GM12878 (cell line): Measurements from ENCODE around the gene SIRT5. TPM values are rescaled to one million over a fixed set of nuclear protein-coding genes. Genes with fewer than 3 reads are reported as not detected.

ENCODE experiments used
- ATAC-seq: fragments of 200-7000 bp; cut with Tn5 transposase; 3 replicates; pipeline ENCODE4 v1.9.1; 2020; ENCODE audit warnings: mild to moderate bottlenecking, moderate library complexity
- BruUV-seq: library from RNA; stranded (reverse); fragments of 400-500 nt; replicated peaks from 2 replicates; lab custom pipeline; 2021; lab: Mats Ljungman, UMichigan
- CTCF ChIA-PET: fragments of 300-600 bp; sonication (Branson Sonifier 250); formaldehyde crosslinking; extraction: SDS; loops from one replicate; lab custom pipeline; 2021; ENCODE audit warnings: inconsistent platforms; lab: Yijun Ruan, JAX
- POLR2A ChIA-PET: fragments of 350-600 bp; formaldehyde crosslinking; extraction: SDS; loops from one replicate; lab custom pipeline; 2021; ENCODE audit warnings: inconsistent platforms; lab: Charles Lee
- RAD21 ChIA-PET: fragments of 300-600 bp; sonication (Branson Sonifier 250); formaldehyde crosslinking; loops from one replicate; lab custom pipeline; 2023; ENCODE audit warnings: antibody characterized with exemption; ENCODE audit not compliant: unreplicated experiment; lab: Charles Lee
- SMC1A ChIA-PET: fragments of 300-600 bp; sonication (Branson Sonifier 250); formaldehyde crosslinking; loops from one replicate; lab custom pipeline; 2023; ENCODE audit not compliant: unreplicated experiment, uncharacterized antibody; lab: Charles Lee
- DNase-seq: peaks from one replicate; pipeline ENCODE4 v3.0.0-alpha.2; 2011; ENCODE audit warnings: low read depth, low spot score
- FAIRE-seq: peaks from 3 replicates; lab custom pipeline; 2011; peaks lifted over from hg19 to GRCh38; lab: Jason Lieb, UNC
- H2AFZ ChIP-seq: 2 replicates; pipeline ENCODE4 v1.6.0; 2011; ENCODE audit warnings: low read depth, low read length, control low read depth; ENCODE audit not compliant: control insufficient read depth
- H3K27ac ChIP-seq: 2 replicates; pipeline ENCODE4 v1.5.1; 2011; ENCODE audit warnings: control low read depth; ENCODE audit not compliant: control insufficient read depth, insufficient read depth
- H3K27me3 ChIP-seq, 2 experiments: replicated peaks in 1 of 2; 2 replicates each; pipeline versions ENCODE4 v1.6.0 to v1.6.1; 2011; ENCODE audit warnings: low read length in 1 of 2; ENCODE audit not compliant: control insufficient read depth in 2 of 2, insufficient read depth in 2 of 2
- H3K36me3 ChIP-seq, 2 experiments: 2 replicates each; pipeline ENCODE4 v1.5.1; 2011; ENCODE audit warnings: low read length in 1 of 2; ENCODE audit not compliant: control insufficient read depth in 2 of 2, insufficient read depth in 2 of 2
- H3K4me1 ChIP-seq: 2 replicates; pipeline ENCODE4 v1.6.1; 2011; ENCODE audit warnings: mild to moderate bottlenecking, low read length, moderate library complexity, mixed read lengths; ENCODE audit not compliant: control insufficient read depth, insufficient read depth
- H3K4me2 ChIP-seq: 2 replicates; pipeline ENCODE4 v1.6.0; 2011; ENCODE audit warnings: control low read depth; ENCODE audit not compliant: control insufficient read depth, insufficient read depth
- H3K4me3 ChIP-seq: fragments of 200-600 bp; sonication (generic); 2 replicates; pipeline ENCODE4 v1.5.1; 2016
- H3K79me2 ChIP-seq: 2 replicates; pipeline ENCODE4 v1.6.0; 2011; ENCODE audit warnings: low read length; ENCODE audit not compliant: control insufficient read depth, insufficient read depth
- H3K9ac ChIP-seq: 2 replicates; pipeline ENCODE4 v1.8.0; 2011; ENCODE audit warnings: low read length, control low read depth, mixed read lengths; ENCODE audit not compliant: control insufficient read depth, insufficient read depth
- H3K9me3 ChIP-seq: replicated peaks from 3 replicates; pipeline ENCODE4 v1.5.1; 2011; ENCODE audit warnings: mild to moderate bottlenecking, low read length; ENCODE audit not compliant: control insufficient read depth, insufficient read depth
- H4K20me1 ChIP-seq: 2 replicates; pipeline ENCODE4 v1.6.0; 2011; ENCODE audit not compliant: control insufficient read depth, insufficient read depth
- BMI1 ChIP-seq: fragments of 450-650 bp; IDR thresholded peaks from 2 replicates; pipeline ENCODE4 v1.6.1; 2016; ENCODE audit warnings: mild to moderate bottlenecking, moderate library complexity, borderline replicate concordance
- CTCF ChIP-seq, 3 experiments: IDR thresholded peaks in 2 of 3; conservative IDR thresholded peaks in 1 of 3; 2 replicates each; pipeline ENCODE4 v1.5.1; 2011; ENCODE audit warnings: low read depth in 3 of 3, low read length in 3 of 3, mild to moderate bottlenecking in 3 of 3, control low read depth in 2 of 3, moderate library complexity in 2 of 3, inconsistent platforms in 1 of 3, mixed read lengths in 1 of 3; ENCODE audit not compliant: control insufficient read depth in 2 of 3, insufficient read depth in 1 of 3; ENCODE audit errors: extremely low read depth in 1 of 3
- EED ChIP-seq: sonication (generic); IDR thresholded peaks from 2 replicates; pipeline ENCODE4 v1.6.1; 2016; ENCODE audit warnings: antibody characterized with exemption, low read depth
- ETV6 ChIP-seq, 2 experiments: fragments of 450-650 bp in 1 of 2; IDR thresholded peaks in 1 of 2; conservative IDR thresholded peaks in 1 of 2; 2 replicates each; pipeline ENCODE4 v1.6.1; 2014; ENCODE audit warnings: antibody characterized with exemption in 1 of 2, borderline replicate concordance in 1 of 2, low read depth in 1 of 2, mild to moderate bottlenecking in 1 of 2, moderate library complexity in 1 of 2
- NR2C1 ChIP-seq: fragments of 450-650 bp; IDR thresholded peaks from 2 replicates; pipeline ENCODE4 v1.6.1; 2017; ENCODE audit warnings: antibody characterized with exemption, mild to moderate bottlenecking, moderate library complexity
- PML ChIP-seq: IDR thresholded peaks from 2 replicates; pipeline ENCODE4 v1.6.1; 2012; ENCODE audit warnings: low read length, inconsistent platforms
- RAD21 ChIP-seq: IDR thresholded peaks from 2 replicates; pipeline ENCODE4 v1.6.1; 2011; ENCODE audit warnings: mild to moderate bottlenecking, low read depth, low read length, moderate library complexity; ENCODE audit not compliant: insufficient read depth
- SMAD5 ChIP-seq: IDR thresholded peaks from 2 replicates; pipeline ENCODE4 v1.6.1; 2016; ENCODE audit warnings: antibody characterized with exemption, low read depth
- TARDBP ChIP-seq: IDR thresholded peaks from 2 replicates; pipeline ENCODE4 v1.6.1; 2016; ENCODE audit warnings: borderline replicate concordance
- TCF3 ChIP-seq: IDR thresholded peaks from 2 replicates; pipeline ENCODE4 v1.6.1; 2012; ENCODE audit warnings: low read depth, mild to moderate bottlenecking, low read length, borderline replicate concordance; ENCODE audit not compliant: insufficient read depth
- WGBS: methylation state at CpG from one replicate; pipeline ENCODE4 v1.1.6; 2016; ENCODE audit warnings: low lambda C conversion rate; ENCODE audit not compliant: insufficient replicate concordance, insufficient coverage; ENCODE audit errors: missing lambda C conversion rate; 5-methylcytosine and 5-hydroxymethylcytosine counted together
- in situ Hi-C: fragments of 300-500 bp; cut with MboI; formaldehyde crosslinking; loops from 9 replicates; pipeline ENCODE4 v1.14.3; 2018; ENCODE audit warnings: mixed read lengths
- intact Hi-C: fragments of 100-400 bp; cut with micrococcal nuclease; formaldehyde crosslinking; loops from one replicate; pipeline ENCODE4 v1.14.2; 2022; ENCODE audit not compliant: unreplicated experiment
- polyA plus RNA-seq, 11 experiments: library from polyadenylated mRNA; depleted of rRNA in 4 of 11; unstranded in 6 of 11; stranded (reverse) in 5 of 11; fragments of >200 nt; fragmentation: Nextera tagmentation in 4 of 11; fragmentation: Illumina TruSeq in 1 of 11; extraction: Ambion mirVana in 4 of 11; extraction: Trizol in 1 of 11; gene quantifications; 1 replicate in 1 of 11; 2 replicates in 10 of 11; pipeline versions ENCODE4 v1.2.1 to v1.2.3, GENCODE V29; 2011 to 2016; ENCODE audit warnings: inconsistent platforms in 2 of 11, missing spikeins in 2 of 11, low read depth in 1 of 11
- total RNA-seq, 4 experiments: library from RNA; depleted of rRNA in 3 of 4; stranded (reverse); fragments of >200 nt in 3 of 4; fragmentation: Illumina TruSeq in 1 of 4; extraction: Trizol in 1 of 4; gene quantifications; 2 replicates each; pipeline versions ENCODE4 v1.2.1 to v1.2.3, GENCODE V29; 2013 to 2021
- TF ChIP-seq, protein P1 (sequence below): fragments of 450-650 bp; IDR thresholded peaks from 2 replicates; pipeline ENCODE4 v1.6.1; 2014; ENCODE audit warnings: mild to moderate bottlenecking
- TF ChIP-seq, protein P2 (sequence below): fragments of 450-650 bp; IDR thresholded peaks from 2 replicates; pipeline ENCODE4 v1.6.1; 2017; ENCODE audit warnings: borderline replicate concordance
- TF ChIP-seq, protein P3 (sequence below): fragments of 450-650 bp; formaldehyde crosslinking; IDR thresholded peaks from 2 replicates; pipeline ENCODE4 v1.4.0; 2020; ENCODE audit warnings: mild to moderate bottlenecking, moderate library complexity

The SIRT5 gene
- total and polyA plus RNA-seq, 10 of the 15 experiments (the other 5 are each of a cell fraction or from before 2014, with no cell fraction given), result 1.7 to 12.4 (median 10.0) TPM

DNA sequence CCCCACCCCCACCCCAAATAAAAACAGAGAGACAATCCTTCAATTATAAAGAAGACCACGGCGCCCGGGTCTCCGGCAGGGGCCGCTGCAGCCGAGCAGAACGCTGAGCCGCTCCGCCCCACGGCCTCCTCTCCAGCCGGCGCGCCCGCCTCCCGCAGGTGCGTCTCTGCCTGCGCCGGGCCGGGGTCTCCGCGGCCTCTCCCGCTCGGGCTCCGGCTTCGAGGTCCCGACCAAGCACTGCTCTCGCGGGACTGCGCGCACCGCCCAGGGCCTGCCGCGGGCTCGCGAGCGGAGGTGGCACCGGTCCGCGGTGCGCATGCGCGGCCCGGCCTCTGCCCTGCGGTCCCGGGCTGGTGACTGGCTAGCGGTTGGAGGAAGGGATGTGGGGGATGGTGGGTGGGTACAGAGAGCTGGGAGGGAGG is 241 bp upstream of the SIRT5 start (continued):
- TF ChIP-seq, protein P1, sequence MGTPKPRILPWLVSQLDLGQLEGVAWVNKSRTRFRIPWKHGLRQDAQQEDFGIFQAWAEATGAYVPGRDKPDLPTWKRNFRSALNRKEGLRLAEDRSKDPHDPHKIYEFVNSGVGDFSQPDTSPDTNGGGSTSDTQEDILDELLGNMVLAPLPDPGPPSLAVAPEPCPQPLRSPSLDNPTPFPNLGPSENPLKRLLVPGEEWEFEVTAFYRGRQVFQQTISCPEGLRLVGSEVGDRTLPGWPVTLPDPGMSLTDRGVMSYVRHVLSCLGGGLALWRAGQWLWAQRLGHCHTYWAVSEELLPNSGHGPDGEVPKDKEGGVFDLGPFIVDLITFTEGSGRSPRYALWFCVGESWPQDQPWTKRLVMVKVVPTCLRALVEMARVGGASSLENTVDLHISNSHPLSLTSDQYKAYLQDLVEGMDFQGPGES, result peak; percentile 55; the same call in 1 of the 2 replicates
- TF ChIP-seq SMAD5 (0 out of 2 replicates have a peak, but pooled peaks have one; percentile 8), EED (no peak), TCF3 (peak; percentile 41; the same call in 1 of the 2 replicates), NR2C1 (0 out of 2 replicates have a peak, but pooled peaks have one; percentile 29)

- ChIA-PET SMC1A (interaction anchor here (0.6 to 3.1 kb wide), 34 partner anchors 12 to 380 kb away, joined by 3 to 30 read pairs (median 5); partner anchors contain the start of gene NOL7), POLR2A (interaction anchor here (0.5 to 2.3 kb wide), 11 partner anchors 39 to 238 kb away, joined by 4 to 11 read pairs (median 6); partner anchors contain the start of genes GFOD1 and NOL7), CTCF (interaction anchor here (0.5 to 3.7 kb wide), 55 partner anchors 9 to 663 kb away, joined by 3 to 52 read pairs (median 6); partner anchors contain the start of genes GFOD1, MCUR1, NOL7 and TBC1D7), RAD21 (interaction anchor here (0.5 to 3.1 kb wide), 41 partner anchors 12 to 381 kb away, joined by 3 to 42 read pairs (median 5); partner anchors contain the start of genes GFOD1, NOL7 and TBC1D7)
- H3K36me3 ChIP-seq, result no peaks in the 10 kb centered on the region
- no peaks in the 10 kb centered on the region for H3K27me3 ChIP-seq
- BruUV-seq, result no TSS peak
- peak overlapping the region; percentile 93; the same call in 1 of the 2 replicates for H3K4me3 ChIP-seq
- H3K27ac ChIP-seq, result peak overlapping the region; percentile 96; the same call in 1 of the 2 replicates
- ATAC-seq (no peak), DNase-seq (no peak), FAIRE-seq (no peak)
- 33% methylated on average over 3 of the region's 3 CpGs for WGBS
- peaks cover 4% of the 10 kb centered on the region for H3K4me1 ChIP-seq
- H3K9ac ChIP-seq, result peak overlapping the region; percentile 92
- no peaks in the 10 kb centered on the region for H4K20me1 ChIP-seq
- peaks cover 8% of the 10 kb centered on the region for H3K79me2 ChIP-seq
- in situ Hi-C loops (no loop called here), intact Hi-C loops (loop anchor here (1.0 to 2.0 kb wide), 5 partner anchors 39 to 193 kb away; partner anchors contain the start of genes GFOD1 and NOL7)
- peak overlapping the region; percentile 93; the same call in 1 of the 2 replicates for H2AFZ ChIP-seq
- H3K4me2 ChIP-seq, result peak overlapping the region; percentile 91
- no peaks in the 10 kb centered on the region for H3K9me3 ChIP-seq
- TF ChIP-seq CTCF (IDR thresholded peaks at IDR 0.05 in 2 of 3, conservative IDR thresholded peaks at IDR 0.05 in 1 of 3; ENCODE audit: control insufficient read depth in 2 of 3, extremely low read depth in 1 of 3, insufficient read depth in 1 of 3, low read depth in 3 of 3, low read length in 3 of 3) (peak; percentile 68 to 72 (median 70); a peak in 5 of 6 replicates), TARDBP (no peak), BMI1 (no peak), RAD21 (peak; percentile 45), PML (0 out of 2 replicates have a peak, but pooled peaks have one; percentile 12), ETV6 (conservative IDR thresholded peaks at IDR 0.05 in 1 of 2, IDR thresholded peaks at IDR 0.05 in 1 of 2; ENCODE audit: borderline replicate concordance in 1 of 2, low read depth in 1 of 2) (no peak)
- TF ChIP-seq, protein P2, sequence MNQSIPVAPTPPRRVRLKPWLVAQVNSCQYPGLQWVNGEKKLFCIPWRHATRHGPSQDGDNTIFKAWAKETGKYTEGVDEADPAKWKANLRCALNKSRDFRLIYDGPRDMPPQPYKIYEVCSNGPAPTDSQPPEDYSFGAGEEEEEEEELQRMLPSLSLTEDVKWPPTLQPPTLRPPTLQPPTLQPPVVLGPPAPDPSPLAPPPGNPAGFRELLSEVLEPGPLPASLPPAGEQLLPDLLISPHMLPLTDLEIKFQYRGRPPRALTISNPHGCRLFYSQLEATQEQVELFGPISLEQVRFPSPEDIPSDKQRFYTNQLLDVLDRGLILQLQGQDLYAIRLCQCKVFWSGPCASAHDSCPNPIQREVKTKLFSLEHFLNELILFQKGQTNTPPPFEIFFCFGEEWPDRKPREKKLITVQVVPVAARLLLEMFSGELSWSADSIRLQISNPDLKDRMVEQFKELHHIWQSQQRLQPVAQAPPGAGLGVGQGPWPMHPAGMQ, result no peak
- TF ChIP-seq, protein P3, sequence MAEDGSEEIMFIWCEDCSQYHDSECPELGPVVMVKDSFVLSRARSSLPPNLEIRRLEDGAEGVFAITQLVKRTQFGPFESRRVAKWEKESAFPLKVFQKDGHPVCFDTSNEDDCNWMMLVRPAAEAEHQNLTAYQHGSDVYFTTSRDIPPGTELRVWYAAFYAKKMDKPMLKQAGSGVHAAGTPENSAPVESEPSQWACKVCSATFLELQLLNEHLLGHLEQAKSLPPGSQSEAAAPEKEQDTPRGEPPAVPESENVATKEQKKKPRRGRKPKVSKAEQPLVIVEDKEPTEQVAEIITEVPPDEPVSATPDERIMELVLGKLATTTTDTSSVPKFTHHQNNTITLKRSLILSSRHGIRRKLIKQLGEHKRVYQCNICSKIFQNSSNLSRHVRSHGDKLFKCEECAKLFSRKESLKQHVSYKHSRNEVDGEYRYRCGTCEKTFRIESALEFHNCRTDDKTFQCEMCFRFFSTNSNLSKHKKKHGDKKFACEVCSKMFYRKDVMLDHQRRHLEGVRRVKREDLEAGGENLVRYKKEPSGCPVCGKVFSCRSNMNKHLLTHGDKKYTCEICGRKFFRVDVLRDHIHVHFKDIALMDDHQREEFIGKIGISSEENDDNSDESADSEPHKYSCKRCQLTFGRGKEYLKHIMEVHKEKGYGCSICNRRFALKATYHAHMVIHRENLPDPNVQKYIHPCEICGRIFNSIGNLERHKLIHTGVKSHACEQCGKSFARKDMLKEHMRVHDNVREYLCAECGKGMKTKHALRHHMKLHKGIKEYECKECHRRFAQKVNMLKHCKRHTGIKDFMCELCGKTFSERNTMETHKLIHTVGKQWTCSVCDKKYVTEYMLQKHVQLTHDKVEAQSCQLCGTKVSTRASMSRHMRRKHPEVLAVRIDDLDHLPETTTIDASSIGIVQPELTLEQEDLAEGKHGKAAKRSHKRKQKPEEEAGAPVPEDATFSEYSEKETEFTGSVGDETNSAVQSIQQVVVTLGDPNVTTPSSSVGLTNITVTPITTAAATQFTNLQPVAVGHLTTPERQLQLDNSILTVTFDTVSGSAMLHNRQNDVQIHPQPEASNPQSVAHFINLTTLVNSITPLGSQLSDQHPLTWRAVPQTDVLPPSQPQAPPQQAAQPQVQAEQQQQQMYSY (CRISPR knock-in tag), result no peak
Measured at GRCh38 chr6:13575377-13575775, 975 bp downstream of the SIRT5 start.
